ENCODE data around the gene TOP1. TPM values are rescaled to one million over a fixed set of nuclear protein-coding genes. Genes with fewer than 3 reads are reported as not detected.
"Not testable (repeated sequence)": the region's sequence is repeated elsewhere in the genome, so short reads cannot be mapped to it uniquely, and the experiment has no call there.

TOP1 gene
- 26.2 TPM for total RNA-seq

DNA sequence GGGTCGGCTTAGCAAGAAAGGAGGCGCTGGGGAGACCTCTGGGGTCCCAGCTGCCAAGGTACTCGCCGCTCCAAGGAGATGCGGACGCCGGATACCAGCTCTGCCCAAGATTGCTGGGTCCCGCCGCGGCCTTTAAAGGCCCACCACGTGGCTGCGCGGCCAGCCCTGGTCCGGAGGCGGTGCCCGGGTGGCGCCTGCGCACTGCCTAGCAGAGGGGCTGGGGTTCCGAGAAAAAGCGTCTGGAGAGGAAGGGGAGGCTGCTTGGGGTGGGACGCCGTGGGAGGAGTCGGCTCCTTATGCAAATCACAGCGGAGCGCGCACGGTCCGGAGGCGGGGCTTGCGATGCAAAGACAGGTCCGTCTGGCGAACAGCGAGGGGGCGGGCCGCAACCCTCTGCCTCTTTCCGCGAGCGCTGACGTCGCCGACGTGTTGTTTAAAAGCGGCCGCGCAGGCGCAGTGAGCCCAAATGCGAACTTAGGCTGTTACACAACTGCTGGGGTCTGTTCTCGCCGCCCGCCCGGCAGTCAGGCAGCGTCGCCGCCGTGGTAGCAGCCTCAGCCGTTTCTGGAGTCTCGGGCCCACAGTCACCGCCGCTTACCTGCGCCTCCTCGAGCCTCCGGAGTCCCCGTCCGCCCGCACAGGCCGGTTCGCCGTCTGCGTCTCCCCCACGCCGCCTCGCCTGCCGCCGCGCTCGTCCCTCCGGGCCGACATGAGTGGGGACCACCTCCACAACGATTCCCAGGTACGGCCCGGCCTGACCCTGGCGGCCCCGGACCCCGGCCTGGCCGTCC lies at the start of gene TOP1:
TSS of gene TOP1 (plus strand) at position 464 of the 791 bp plus-strand sequence. CDS start at position 710, 246 bp downstream.
- peak; percentile 100 for DNase-seq

- no peak for DNase-seq
Measured at GRCh38 chr20:40979247-40979646, 49.4 kb upstream of the TOP1 start.

- DNase-seq = no peak
Measured at GRCh38 chr20:40980106-40980827, 48.4 kb upstream of the TOP1 start.

- DNase-seq = no peak
Measured at GRCh38 chr20:40980828-40981310, 47.8 kb upstream of the TOP1 start.

DNA sequence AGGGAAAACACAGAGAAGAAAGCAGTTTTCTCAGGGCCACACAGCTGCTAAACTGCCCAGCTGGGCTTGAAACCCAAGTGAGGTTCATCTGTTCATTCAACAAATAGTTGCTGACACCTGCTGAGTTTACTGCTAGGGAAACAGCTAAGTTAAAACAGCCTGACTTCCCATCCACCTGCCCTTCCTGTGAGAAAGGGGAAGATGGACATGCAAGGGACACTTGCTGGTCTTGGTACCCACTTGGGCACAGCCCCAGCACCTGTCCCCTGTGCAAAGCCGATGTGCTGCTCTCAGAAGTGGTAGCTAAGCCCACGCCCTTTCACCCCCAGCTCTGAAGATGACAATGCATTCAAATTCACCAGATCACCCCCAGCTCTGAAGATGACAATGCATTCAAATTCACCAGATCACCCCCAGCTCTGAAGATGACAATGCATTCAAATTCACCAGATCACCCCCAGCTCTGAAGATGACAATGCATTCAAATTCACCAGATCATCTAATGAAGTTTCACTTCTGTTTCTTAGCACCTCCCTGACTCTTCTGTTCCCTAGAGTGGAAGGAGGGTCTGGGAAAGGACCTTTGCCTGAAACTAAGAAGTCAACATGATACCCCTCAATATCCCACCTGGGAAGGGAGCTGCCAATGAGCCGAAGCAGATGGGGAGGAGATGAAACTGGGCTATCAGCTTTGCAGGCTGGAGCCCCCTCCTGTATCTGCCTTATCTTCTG lies 46.0 kb upstream of the TOP1 start:
- no peak for DNase-seq

DNA sequence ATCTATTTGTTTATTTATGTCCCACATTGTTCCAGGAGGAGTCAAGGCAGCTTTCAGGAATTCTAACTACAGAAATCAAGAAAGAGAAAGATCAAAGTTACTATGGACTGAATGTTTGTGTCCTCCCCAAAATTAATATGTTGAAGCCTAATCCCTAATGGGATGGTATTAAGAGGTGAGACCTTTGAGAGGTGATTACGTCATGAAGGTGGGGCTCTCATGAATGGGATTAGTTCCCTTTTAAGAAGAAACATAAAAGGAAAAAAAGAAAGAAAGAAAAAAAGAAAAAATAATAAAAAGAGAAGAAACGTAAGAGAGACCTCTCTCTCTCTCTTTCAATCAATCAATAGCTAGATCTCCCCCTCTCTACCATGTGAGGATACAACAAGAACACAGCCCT lies 44.7 kb upstream of the TOP1 start:
- no peak for DNase-seq

DNA sequence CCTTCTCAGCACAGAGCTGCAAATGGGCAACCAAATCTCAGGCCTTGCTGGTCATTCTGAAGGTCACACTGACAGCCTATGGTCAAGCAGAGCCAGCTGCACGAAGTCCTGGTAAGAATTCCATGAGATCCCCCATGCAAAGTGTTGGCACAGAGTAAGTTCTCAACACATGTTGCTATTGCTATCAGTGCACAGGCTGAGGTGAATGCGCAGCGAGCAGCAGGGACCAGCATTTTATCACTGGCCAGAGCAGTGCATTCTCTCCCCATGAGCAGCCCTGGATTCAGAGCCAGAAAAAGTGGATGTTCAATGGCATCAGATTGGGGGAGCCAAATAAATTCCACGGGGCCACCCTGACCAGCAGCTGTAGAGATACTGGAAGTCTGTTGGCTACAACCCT lies 44.1 kb upstream of the TOP1 start:
- no peak for DNase-seq

- DNase-seq = no peak
Measured at GRCh38 chr20:40986774-40987173, 41.8 kb upstream of the TOP1 start.

GRCh38 chr20:40990542-40991120 lies 38.0 kb upstream of the TOP1 start:
- peak; percentile 56 for DNase-seq

DNA sequence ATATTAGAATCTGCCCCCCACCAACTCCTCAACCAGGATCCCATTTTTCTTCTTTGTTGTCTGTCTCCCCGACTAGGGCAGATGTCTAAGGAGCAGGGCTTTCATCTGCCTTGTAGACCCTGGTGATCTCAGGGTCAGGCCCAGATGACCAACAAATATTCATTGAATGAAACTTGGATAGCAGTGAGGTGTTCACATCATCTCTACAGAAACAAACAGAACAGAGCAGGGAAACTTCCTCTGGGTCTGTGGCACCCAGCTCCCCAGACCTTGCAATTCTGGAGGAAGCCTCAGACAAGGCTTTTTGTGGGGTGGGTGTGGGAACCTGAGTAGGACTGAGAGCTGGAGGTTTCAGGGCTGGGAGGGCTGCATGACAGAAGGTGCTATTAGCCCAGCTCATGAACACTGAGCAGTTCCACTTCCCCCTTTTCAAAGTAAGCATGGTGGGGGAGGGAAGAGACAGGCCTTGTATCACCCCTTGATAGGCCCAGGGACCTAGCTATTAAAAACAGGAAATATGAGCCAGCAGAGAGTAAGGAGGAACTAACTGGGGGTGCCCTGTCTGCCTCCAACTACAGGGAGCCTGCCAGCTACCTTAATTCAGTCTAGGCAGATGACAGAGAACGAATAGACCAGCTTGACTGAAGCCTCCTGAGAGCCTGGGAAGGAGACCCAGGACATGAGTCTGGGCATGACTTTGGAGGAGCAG lies 37.3 kb upstream of the TOP1 start:
- no peak for DNase-seq

- DNase-seq = no peak
Measured at GRCh38 chr20:40992349-40993113, 36.1 kb upstream of the TOP1 start.

DNA sequence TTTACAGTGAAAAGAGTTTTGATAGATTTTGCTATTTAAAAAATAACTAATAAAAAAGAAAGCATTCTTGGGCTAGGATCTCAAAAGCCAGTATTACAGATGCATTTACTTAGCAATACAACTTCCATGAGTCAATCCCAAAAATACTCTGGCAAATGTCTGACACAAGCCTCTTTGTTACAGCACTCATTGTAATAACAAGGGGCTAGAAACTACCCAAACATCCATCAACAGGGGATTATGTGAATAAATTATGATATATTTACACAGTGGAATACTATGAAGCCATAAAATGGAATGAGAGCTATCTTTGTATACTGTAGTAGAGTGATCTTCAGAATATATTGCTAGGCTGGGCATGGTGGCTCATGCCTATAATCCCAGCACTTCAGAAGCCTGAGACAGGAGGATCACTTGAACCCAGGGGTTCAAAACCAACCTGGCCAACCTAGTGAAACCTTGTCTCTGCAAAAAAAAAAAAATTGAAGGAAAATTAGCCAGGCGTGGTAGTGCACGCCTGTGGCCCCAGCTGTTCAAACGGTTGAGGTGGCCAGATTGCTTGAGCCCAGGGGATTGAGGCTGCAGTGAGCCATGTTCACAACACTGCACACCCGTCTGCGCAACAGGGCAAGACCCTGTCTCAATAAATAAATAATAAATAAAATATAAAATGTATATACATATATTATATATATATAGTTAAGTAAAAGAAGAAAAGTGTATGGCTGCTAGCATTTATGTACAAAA lies 34.7 kb upstream of the TOP1 start:
- DNase-seq = no peak

DNA sequence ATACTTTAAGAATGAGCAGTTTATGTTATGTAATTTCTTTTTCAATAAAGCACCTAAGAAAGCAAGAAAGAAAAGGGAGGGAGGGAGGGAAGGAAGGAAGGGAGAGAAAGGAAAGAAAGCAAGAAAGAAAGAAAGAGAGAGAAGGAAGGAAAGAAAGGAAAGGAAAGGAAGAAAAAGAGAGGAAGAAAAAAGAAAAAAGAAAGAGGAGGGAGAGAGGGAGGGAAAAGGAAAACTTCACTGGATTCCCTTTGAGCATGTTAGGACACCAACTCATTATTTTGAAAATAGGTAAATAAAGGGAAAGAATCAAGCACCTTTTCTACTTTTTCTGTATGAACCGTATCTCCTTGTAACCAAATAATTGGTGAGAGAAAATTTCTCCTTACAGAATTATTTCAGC lies 32.3 kb upstream of the TOP1 start:
- DNase-seq = no peak

DNA sequence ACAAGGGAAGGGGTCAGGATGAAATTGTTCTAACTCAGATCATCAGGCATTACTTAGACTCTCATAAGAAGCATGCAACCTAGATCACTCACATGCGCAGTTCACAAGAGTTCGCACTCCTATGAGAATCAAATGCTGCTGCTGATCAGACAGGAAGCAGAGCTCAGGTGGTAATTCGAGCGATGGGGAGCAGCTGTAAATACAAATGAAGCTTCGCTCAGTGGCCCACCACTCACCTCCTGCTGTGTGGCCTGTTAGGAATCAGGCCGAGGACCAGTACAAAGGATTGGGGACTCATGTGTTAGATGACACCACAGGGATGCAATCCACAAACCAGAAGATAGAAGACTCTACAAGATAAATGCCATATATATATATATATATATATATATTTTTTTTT lies 31.5 kb upstream of the TOP1 start:
- no peak for DNase-seq

DNA sequence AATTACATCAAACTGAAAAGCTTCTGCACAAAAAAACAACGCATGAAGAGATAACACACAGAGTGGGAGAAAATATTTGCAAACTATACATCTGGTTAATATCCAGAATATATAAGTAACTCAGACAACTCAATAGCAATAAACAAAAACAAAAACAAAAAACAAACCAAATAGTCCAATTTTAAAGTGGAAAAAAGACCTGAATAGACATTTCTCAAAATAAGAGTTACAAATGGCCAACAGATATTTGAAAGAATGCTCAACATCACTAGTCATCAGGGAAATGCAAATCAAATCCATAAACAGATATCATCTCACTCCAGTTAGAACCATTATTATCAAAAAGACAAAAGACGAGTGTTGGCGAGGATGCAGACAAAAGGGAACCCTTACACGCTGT lies 28.8 kb upstream of the TOP1 start:
- no peak for DNase-seq

GRCh38 chr20:41000628-41001027 lies 28.0 kb upstream of the TOP1 start:
- no peak for DNase-seq

- DNase-seq = no peak
Measured at GRCh38 chr20:41001497-41001896, 27.1 kb upstream of the TOP1 start.

DNA sequence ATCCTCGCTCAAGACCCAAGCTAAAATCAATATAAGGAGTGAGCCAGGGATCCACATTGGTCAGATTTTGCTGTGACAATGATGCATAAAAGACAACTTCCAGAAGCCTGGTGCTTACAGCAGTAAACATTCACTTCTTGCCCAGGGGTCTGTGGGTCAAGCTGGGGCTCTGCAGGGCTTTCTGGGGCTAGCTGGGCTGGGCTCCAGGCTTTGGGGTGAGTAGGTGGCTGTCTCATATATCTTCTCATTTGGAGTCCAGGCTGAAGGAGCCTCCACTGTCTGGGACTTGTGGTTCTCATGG lies 25.8 kb upstream of the TOP1 start:
- DNase-seq = no peak

DNA sequence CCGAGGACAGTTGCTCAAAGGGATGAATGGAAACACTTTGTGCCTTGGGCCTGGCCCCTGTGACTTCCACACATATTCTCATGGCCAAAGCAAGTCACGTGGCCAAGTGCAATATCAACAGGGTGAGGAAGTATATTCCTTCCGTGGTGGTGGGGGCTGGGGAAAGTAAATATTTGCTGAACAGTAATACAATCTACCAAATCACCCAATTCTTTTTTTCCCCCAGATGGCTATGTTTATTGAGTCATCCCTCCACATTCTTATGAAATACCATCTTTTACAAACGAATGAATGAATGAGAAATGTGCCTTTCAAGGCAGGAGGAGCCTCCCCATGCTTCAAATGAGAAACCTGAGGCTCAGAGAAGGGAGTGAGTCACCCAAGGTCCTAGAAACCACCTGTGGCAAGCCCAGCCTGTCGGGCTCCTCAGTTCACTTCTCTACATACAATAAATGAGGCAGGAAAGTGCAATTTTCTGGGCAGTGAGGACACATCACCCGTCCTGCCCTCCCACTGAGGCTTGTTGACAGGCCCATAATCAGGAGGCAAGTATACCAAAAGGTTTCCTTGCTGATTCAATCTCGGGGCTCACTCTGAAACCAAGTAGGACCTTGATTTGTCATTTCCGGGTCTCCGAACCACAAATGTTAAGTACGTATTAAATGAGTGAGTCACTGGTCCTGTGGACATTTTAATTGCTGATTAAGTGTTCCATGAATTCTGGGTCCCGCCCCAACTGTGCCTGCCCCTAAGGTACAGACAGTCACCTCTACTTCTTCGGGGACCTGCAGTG lies 25.3 kb upstream of the TOP1 start:
- DNase-seq = no peak

GRCh38 chr20:41003936-41004294 lies 24.7 kb upstream of the TOP1 start:
- DNase-seq = not testable (repeated sequence)
